Fibroblast of peridontal ligament (primary cell): Measurements from ENCODE around the gene SRRT.
"Not testable (repeated sequence)": the region's sequence is repeated elsewhere in the genome, so short reads cannot be mapped to it uniquely, and the experiment has no call there.

ENCODE experiments used
- DNase-seq: peaks from one replicate; pipeline ENCODE4 v3.0.0-alpha.2; 2010; ENCODE audit errors: extremely low read depth

Gene SRRT

DNA sequence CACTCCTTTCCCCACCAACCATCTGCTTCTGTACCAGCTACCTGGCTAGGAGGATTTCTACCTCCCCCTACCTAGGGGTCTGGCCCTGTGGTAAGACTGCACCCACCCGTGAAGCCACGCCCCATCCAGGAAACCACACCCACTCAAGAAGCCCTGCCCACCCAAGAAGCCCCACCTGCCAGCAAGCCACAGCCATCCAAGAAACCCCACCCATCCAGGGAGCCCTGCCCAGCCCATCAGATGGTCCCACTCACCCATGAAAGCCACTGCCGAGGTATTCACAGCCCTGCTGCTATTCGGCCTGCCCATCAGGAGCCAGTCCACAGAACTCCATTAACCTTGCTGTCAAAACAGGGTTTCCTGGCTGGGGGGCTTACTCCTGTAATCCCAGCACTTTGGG is 58.8 kb downstream of the SRRT start:
- DNase-seq = no peak

DNA sequence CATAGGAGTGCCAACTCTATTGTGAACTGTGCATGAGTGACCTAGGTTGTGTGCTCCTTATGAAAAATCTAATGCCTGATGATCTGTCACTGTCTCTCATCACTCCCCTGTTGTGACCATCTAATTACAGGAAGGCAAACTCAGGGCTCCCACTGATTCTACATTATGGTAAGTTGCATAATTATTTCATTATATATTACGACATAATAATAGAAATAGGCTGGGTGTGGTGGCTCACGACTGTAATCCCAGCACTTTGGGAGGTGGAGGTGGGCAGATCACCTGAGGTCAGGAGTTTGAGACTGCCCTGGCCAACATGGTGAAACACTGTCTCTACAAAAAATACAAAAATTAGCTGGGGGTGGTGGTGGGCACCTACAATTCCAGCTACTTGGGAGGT is 60.5 kb downstream of the SRRT start:
- DNase-seq = not testable (repeated sequence)

DNA sequence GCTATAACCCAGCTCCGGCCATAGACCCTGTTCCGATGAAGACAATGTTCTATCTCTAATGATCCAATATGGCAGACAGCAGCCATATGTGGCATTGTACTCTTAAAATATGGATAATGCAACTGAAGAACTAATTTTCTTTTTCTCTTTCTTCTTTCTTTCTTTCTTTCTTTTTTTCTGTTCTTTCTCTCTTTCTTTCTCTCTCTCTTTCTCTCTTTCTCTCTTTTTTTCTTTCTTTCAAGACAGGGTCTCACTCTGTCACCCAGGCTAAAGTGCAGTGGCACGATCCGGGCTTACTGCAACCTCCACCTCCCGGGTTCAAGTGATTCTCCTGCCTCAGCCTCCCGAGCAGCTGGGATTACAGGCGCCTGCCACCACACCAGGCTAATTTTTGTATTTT is 61.3 kb downstream of the SRRT start:
- DNase-seq = not testable (repeated sequence)
